T-helper 17 cell (primary cell): Measurements from ENCODE around the gene RTF2. TPM values are rescaled to one million over a fixed set of nuclear protein-coding genes. Genes with fewer than 3 reads are reported as not detected.

ENCODE experiments used
- ATAC-seq: fragments of 150-1000 bp; cut with Tn5 transposase; 2 replicates; pipeline ENCODE4 v1.10.0; 2021; ENCODE audit warnings: mild to moderate bottlenecking, moderate library complexity
- DNase-seq, 3 donors: peaks; one replicate each; pipeline versions ENCODE4 v3.0.0 to v3.0.0-alpha.2; 2020 to 2021
- H3K9me3 ChIP-seq: one replicate; pipeline ENCODE4 v1.7.0; 2013; ENCODE audit warnings: low read length, mild to moderate bottlenecking; ENCODE audit not compliant: control insufficient read depth, poor library complexity, severe bottlenecking
- H3K27ac Mint-ChIP-seq: one replicate; pipeline ENCODE4 v1.8.0; 2022; ENCODE audit warnings: mild to moderate bottlenecking, moderate library complexity, mixed read lengths
- H3K27me3 Mint-ChIP-seq: one replicate; pipeline ENCODE4 v1.8.0; 2022; ENCODE audit warnings: mixed read lengths
- H3K36me3 Mint-ChIP-seq: one replicate; pipeline ENCODE4 v1.8.0; 2022; ENCODE audit warnings: low read depth, mixed read lengths
- H3K4me1 Mint-ChIP-seq: one replicate; pipeline ENCODE4 v1.8.0; 2022; ENCODE audit warnings: mild to moderate bottlenecking, mixed read lengths
- H3K4me3 Mint-ChIP-seq: one replicate; pipeline ENCODE4 v1.8.0; 2022; ENCODE audit warnings: mild to moderate bottlenecking, moderate library complexity, mixed read lengths
- total RNA-seq, 4 donors: library from RNA in 2 of 4; stranded (reverse) in 2 of 4; gene quantifications; one replicate each; pipeline ENCODE4 v1.2.3 and lab custom pipeline; 2022 to 2026

Gene RTF2
- total RNA-seq (10 to 100 TPM; 62.3 to 62.6 TPM), total RNA-seq (lab: John Stamatoyannopoulos, UW) (41.7 to 68.3 reads per million in 2 donors)

- no peaks in the 10 kb centered on the region for H3K9me3 ChIP-seq
- ATAC-seq (peak; percentile 98), DNase-seq (peak; percentile 94 to 96 (median 95))
- peak within 1 kb of the TSS; percentile 99 for H3K27ac Mint-ChIP-seq
- H3K27me3 Mint-ChIP-seq, result no peaks in the 10 kb centered on the region
- peak within 1 kb of the TSS; percentile 99 for H3K4me3 Mint-ChIP-seq
- H3K4me1 Mint-ChIP-seq, result peaks cover 28% of the 10 kb centered on the region
- H3K36me3 Mint-ChIP-seq, result peaks cover 7% of the 10 kb centered on the region
Measured at GRCh38 chr20:56468316-56469076, at the start of gene RTF2. Gene RTF2, plus strand, starts transcription at chr20:56468627. Its CDS starts 71 bp downstream, at chr20:56468698.

GRCh38 chr20:56420028-56420427, 48.4 kb upstream of the RTF2 start:
- no peaks in the 10 kb centered on the region for H3K9me3 ChIP-seq
- Mint-ChIP-seq H3K36me3 (peaks cover 2% of the 10 kb centered on the region), H3K4me1 (peaks cover 40% of the 10 kb centered on the region), H3K4me3 (no peak overlapping the region), H3K27ac (no peak overlapping the region), H3K27me3 (no peaks in the 10 kb centered on the region)
- ATAC-seq, result no peak
- DNase-seq, result no peak

- Mint-ChIP-seq H3K36me3 (peaks cover 2% of the 10 kb centered on the region), H3K4me1 (peaks cover 42% of the 10 kb centered on the region), H3K27ac (no peak overlapping the region), H3K4me3 (peak overlapping the region; percentile 47), H3K27me3 (no peaks in the 10 kb centered on the region)
- ATAC-seq (no peak), DNase-seq (no peak)
- no peaks in the 10 kb centered on the region for H3K9me3 ChIP-seq
Measured at GRCh38 chr20:56420940-56421688, 47.3 kb upstream of the RTF2 start.

- ATAC-seq (peak; percentile 32), DNase-seq (no peak)
- peaks cover 40% of the 10 kb centered on the region for H3K4me1 Mint-ChIP-seq
- no peak overlapping the region for H3K4me3 Mint-ChIP-seq
- no peaks in the 10 kb centered on the region for H3K9me3 ChIP-seq
- H3K27me3 Mint-ChIP-seq, result no peaks in the 10 kb centered on the region
- H3K36me3 Mint-ChIP-seq, result peaks cover 1% of the 10 kb centered on the region
- peak overlapping the region; percentile 72 for H3K27ac Mint-ChIP-seq
Measured at GRCh38 chr20:56422076-56422823, 46.2 kb upstream of the RTF2 start.

GRCh38 chr20:56422824-56423189, 45.6 kb upstream of the RTF2 start:
- H3K9me3 ChIP-seq, result no peaks in the 10 kb centered on the region
- Mint-ChIP-seq H3K27me3 (no peaks in the 10 kb centered on the region), H3K36me3 (no peaks in the 10 kb centered on the region), H3K27ac (peak overlapping the region; percentile 72), H3K4me3 (no peak overlapping the region), H3K4me1 (peaks cover 40% of the 10 kb centered on the region)
- no peak for ATAC-seq
- DNase-seq, result no peak

GRCh38 chr20:56423211-56423610, 45.2 kb upstream of the RTF2 start:
- H3K4me3 Mint-ChIP-seq, result no peak overlapping the region
- H3K27ac Mint-ChIP-seq, result no peak overlapping the region

DNA sequence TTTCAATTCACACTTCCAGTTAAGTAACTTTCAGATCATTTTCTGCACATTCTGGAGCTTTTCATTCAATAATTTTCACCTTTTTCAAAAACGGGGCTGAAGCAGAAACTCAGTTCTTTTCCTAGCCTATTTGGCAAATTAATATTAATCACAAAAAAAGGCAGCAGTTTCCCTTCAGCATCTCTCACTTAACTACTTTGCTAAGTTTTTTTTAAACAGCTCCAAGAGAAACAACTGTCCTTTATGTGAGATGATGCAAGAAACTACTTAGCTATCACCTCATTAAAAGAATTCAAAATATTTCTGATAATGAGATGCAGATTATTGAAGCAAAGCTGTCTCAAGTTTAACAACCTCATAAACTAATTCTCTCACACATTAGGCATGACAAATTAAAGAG, 44.5 kb upstream of the RTF2 start:
- no peaks in the 10 kb centered on the region for H3K36me3 Mint-ChIP-seq
- no peak for ATAC-seq
- no peak for DNase-seq
- H3K4me3 Mint-ChIP-seq, result no peak overlapping the region
- no peak overlapping the region for H3K27ac Mint-ChIP-seq
- H3K4me1 Mint-ChIP-seq, result peaks cover 36% of the 10 kb centered on the region
- H3K9me3 ChIP-seq, result no peaks in the 10 kb centered on the region
- no peaks in the 10 kb centered on the region for H3K27me3 Mint-ChIP-seq

More at GRCh38 chr20:56423211-56423610, 45.2 kb upstream of the RTF2 start:
- H3K9me3 ChIP-seq, result no peaks in the 10 kb centered on the region
- no peaks in the 10 kb centered on the region for H3K27me3 Mint-ChIP-seq
- ATAC-seq (no peak), DNase-seq (no peak)
- peaks cover 40% of the 10 kb centered on the region for H3K4me1 Mint-ChIP-seq
- H3K36me3 Mint-ChIP-seq, result no peaks in the 10 kb centered on the region

GRCh38 chr20:56424931-56425330, 43.5 kb upstream of the RTF2 start:
- H3K27ac Mint-ChIP-seq, result no peak overlapping the region
- H3K4me1 Mint-ChIP-seq, result peaks cover 43% of the 10 kb centered on the region
- no peak overlapping the region for H3K4me3 Mint-ChIP-seq
- no peaks in the 10 kb centered on the region for H3K27me3 Mint-ChIP-seq
- ATAC-seq (no peak), DNase-seq (no peak)
- H3K9me3 ChIP-seq, result no peaks in the 10 kb centered on the region
- no peaks in the 10 kb centered on the region for H3K36me3 Mint-ChIP-seq

DNA sequence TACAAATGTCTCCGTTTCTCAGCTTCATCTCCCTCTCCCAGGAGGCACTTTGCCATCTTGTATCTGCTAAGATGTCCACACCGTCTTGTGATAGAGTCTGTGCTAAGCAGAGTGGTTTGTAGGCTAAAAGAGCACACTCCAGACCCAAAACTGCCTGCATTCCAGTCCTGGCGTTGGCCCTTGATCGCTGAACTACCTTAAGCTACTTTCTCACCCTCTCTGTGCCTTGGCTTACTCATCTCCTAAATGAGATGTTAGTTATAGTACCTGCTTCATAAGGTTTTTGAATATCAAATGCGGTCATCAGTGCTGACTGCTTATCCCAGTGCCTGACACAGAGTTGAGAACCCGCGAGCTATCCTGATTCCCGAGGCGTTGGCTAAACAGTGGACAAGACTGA, 42.4 kb upstream of the RTF2 start:
- Mint-ChIP-seq H3K27me3 (no peaks in the 10 kb centered on the region), H3K4me3 (no peak overlapping the region), H3K4me1 (peaks cover 47% of the 10 kb centered on the region), H3K27ac (no peak overlapping the region), H3K36me3 (peaks cover 2% of the 10 kb centered on the region)
- no peaks in the 10 kb centered on the region for H3K9me3 ChIP-seq
- no peak for ATAC-seq
- no peak for DNase-seq

DNA sequence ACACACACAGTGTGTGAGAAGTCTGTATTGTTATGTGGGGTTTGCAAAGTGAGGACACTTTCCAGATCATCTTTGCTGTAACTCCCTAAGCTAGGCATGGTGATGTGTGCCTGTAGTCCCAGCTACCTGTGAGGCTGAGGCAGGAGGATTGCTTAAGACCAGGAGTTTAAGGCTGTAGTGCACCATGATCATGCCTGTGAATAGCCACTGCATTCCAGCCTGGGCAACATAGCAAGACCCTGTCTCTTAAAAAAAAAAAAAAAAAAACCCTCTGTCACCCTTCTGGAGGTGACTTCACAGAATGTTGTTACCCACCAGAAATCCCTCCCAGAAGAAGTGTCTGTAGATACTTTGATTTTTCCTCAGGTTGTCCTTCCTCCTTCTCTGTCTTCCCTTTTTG, 41.5 kb upstream of the RTF2 start:
- H3K9me3 ChIP-seq, result no peaks in the 10 kb centered on the region
- Mint-ChIP-seq H3K27ac (no peak overlapping the region), H3K4me3 (no peak overlapping the region), H3K4me1 (peaks cover 42% of the 10 kb centered on the region), H3K27me3 (no peaks in the 10 kb centered on the region), H3K36me3 (peaks cover 2% of the 10 kb centered on the region)
- DNase-seq (no peak), ATAC-seq (no peak)

DNA sequence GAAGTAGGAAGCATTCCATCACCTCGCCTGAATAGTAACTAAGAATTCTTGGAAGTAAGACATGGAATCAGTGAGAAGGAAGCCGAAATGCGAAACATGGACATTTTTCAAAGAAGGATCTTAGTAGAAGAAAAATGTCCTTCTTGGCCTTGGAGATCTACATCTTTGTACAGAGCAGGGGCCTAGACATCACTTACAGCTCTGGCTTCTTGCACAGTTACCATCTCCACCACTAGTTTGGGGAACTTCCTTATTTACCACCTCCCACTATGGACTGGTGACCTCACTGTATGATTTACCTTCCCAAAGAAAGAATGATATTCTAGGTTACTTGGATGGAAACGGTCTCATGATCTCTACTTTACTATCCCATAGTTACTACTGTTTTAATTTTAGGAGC, 40.6 kb upstream of the RTF2 start:
- peaks cover 2% of the 10 kb centered on the region for H3K36me3 Mint-ChIP-seq
- DNase-seq (no peak), ATAC-seq (no peak)
- H3K4me1 Mint-ChIP-seq, result peaks cover 33% of the 10 kb centered on the region
- no peaks in the 10 kb centered on the region for H3K9me3 ChIP-seq
- no peak overlapping the region for H3K4me3 Mint-ChIP-seq
- peak overlapping the region; percentile 41 for H3K27ac Mint-ChIP-seq
- H3K27me3 Mint-ChIP-seq, result no peaks in the 10 kb centered on the region

DNA sequence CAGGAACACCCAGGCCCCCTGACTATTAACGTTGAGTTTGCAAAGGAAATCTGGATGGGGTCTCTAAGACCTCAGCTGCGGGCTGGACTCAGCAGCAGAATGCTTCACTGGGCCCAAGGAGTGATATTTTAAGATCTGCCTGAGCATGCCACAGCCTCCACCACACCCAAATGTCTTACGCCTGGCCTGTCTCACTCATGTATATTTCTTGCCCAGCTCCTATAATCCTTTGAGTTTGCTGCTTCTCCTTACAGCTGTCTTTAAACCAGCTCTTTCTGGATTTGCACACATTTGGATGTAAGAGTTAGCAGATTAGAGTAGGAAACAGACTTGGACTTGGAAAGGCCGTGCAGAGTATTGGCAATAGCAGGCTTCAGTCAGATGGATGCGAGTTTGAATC, 40.0 kb upstream of the RTF2 start:
- DNase-seq, result no peak
- H3K4me3 Mint-ChIP-seq, result peak overlapping the region; percentile 7
- H3K4me1 Mint-ChIP-seq, result peaks cover 37% of the 10 kb centered on the region
- no peak for ATAC-seq
- H3K27ac Mint-ChIP-seq, result no peak overlapping the region
- peaks cover 2% of the 10 kb centered on the region for H3K36me3 Mint-ChIP-seq
- no peaks in the 10 kb centered on the region for H3K9me3 ChIP-seq
- no peaks in the 10 kb centered on the region for H3K27me3 Mint-ChIP-seq

- H3K27me3 Mint-ChIP-seq, result no peaks in the 10 kb centered on the region
- no peak for ATAC-seq
- H3K27ac Mint-ChIP-seq, result peak overlapping the region; percentile 53
- peak overlapping the region; percentile 78 for H3K4me3 Mint-ChIP-seq
- DNase-seq, result no peak
- peaks cover 2% of the 10 kb centered on the region for H3K36me3 Mint-ChIP-seq
- no peaks in the 10 kb centered on the region for H3K9me3 ChIP-seq
- H3K4me1 Mint-ChIP-seq, result peaks cover 37% of the 10 kb centered on the region
Measured at GRCh38 chr20:56428881-56429280, 39.5 kb upstream of the RTF2 start.
